Dermis blood vessel endothelial cell (primary cell): Measurements from ENCODE around the gene CAMTA1. TPM values are rescaled to one million over a fixed set of nuclear protein-coding genes. Genes with fewer than 3 reads are reported as not detected.

Source experiments
- total RNA-seq: library from RNA; depleted of rRNA; stranded (reverse); fragments of >200 nt; gene quantifications from 2 replicates; pipeline ENCODE4 v1.2.3, GENCODE V29; 2014

CAMTA1 gene
- total RNA-seq, 1 donor from 2014 or later = 58.4 TPM

Other genes starting within 250 kb of the CAMTA1 start
- gene NOL9, start 230.9 kb upstream of the CAMTA1 start, total RNA-seq = 27.1 and 30.6 TPM in 2 replicates
- gene TAS1R1, start 230.1 kb upstream of the CAMTA1 start, total RNA-seq = under 0.01 TPM in 1 of 2 replicates, not detected in the other
- gene ZBTB48, start 205.5 kb upstream of the CAMTA1 start, total RNA-seq = 12.0 and 22.5 TPM in 2 replicates
- 25.9 and 31.7 TPM in 2 replicates for gene KLHL21, start 182.6 kb upstream of the CAMTA1 start, total RNA-seq
- gene PHF13, start 171.7 kb upstream of the CAMTA1 start, total RNA-seq = 10.2 and 16.7 TPM in 2 replicates
- gene THAP3, start 160.6 kb upstream of the CAMTA1 start, total RNA-seq = 19.9 and 23.5 TPM in 2 replicates
- 38.6 and 52.1 TPM in 2 replicates for gene DNAJC11, start 83.6 kb upstream of the CAMTA1 start, total RNA-seq